ENCODE results near the gene ODF4. TPM values are rescaled to one million over a fixed set of nuclear protein-coding genes. Genes with fewer than 3 reads are reported as not detected.

Gene ODF4
- total RNA-seq, 1 donor from 2014 or later = not detected

DNA sequence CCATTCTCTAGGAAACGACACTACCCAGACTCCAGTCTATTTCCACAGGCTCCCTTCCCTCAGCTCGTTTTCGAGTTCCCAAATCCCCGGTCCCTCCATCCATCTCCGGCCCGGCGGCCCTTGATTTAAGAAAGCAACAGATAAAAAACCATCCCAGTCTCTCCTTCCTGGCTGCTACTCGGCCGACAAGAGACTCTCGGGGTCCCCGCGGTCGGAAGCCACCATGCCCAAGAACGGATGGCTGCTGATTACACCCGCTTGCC, 43.2 kb downstream of the ODF4 start:
- H3K4me3 ChIP-seq (ENCODE audit: low read depth, low read length) = peak overlapping the region; percentile 77
- DNase-seq (ENCODE audit: low read depth) = no peak
- H3K36me3 ChIP-seq (ENCODE audit: control insufficient read depth, insufficient read depth, low read length) = peaks cover 3% of the 10 kb centered on the region
- no peak for TF ChIP-seq CTCF (IDR thresholded peaks at IDR 0.05; ENCODE audit: insufficient read depth, low read length, poor library complexity, severe bottlenecking)
- no peaks in the 10 kb centered on the region for H3K27me3 ChIP-seq (ENCODE audit: control insufficient read depth, insufficient read depth, low read length)

- peak; percentile 91 for DNase-seq (ENCODE audit: low read depth)
- Histone ChIP-seq H3K36me3 (ENCODE audit: control insufficient read depth, insufficient read depth, low read length) (peaks cover 1% of the 10 kb centered on the region), H3K27me3 (ENCODE audit: control insufficient read depth, insufficient read depth, low read length) (no peaks in the 10 kb centered on the region), H3K4me3 (ENCODE audit: low read depth, low read length) (peak within 1 kb of the TSS; percentile 77)
- TF ChIP-seq CTCF (IDR thresholded peaks at IDR 0.05; ENCODE audit: insufficient read depth, low read length, poor library complexity, severe bottlenecking) = peak; percentile 91
Measured at GRCh38 chr17:8383143-8383822, 43.6 kb downstream of the ODF4 start, which contains the start of gene RPL26. Gene RPL26, minus strand, starts transcription at chr17:8383193. Its CDS starts 883 bp downstream, at chr17:8382310.

- no peak for TF ChIP-seq CTCF (IDR thresholded peaks at IDR 0.05; ENCODE audit: insufficient read depth, low read length, poor library complexity, severe bottlenecking)
- Histone ChIP-seq H3K4me3 (ENCODE audit: low read depth, low read length) (no peak overlapping the region), H3K36me3 (ENCODE audit: control insufficient read depth, insufficient read depth, low read length) (peaks cover 1% of the 10 kb centered on the region), H3K27me3 (ENCODE audit: control insufficient read depth, insufficient read depth, low read length) (no peaks in the 10 kb centered on the region)
- peak; percentile 89 for DNase-seq (ENCODE audit: low read depth)
Measured at GRCh38 chr17:8384801-8385378, 45.2 kb downstream of the ODF4 start.

DNA sequence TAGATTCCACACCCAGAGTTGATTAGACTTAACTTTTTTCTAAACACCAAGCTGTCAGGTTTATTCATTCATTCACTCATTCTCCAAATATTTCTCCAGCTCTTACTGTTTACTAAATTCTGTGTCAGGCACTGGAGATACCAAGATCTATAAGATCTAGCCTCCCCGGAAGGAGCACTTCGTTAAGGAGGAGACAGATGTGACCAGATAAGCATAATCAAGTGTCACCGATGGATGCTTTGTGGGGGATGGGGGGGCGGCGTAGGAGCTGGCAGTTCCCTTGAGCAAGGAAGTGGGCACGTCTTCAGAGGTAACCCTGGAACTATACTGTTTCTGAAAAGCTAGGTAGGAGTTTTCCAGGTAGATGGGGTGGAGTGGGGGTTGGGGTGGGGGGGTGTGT, 47.2 kb downstream of the ODF4 start:
- DNase-seq (ENCODE audit: low read depth) = no peak
- Histone ChIP-seq H3K27me3 (ENCODE audit: control insufficient read depth, insufficient read depth, low read length) (no peaks in the 10 kb centered on the region), H3K36me3 (ENCODE audit: control insufficient read depth, insufficient read depth, low read length) (no peaks in the 10 kb centered on the region), H3K4me3 (ENCODE audit: low read depth, low read length) (no peak overlapping the region)
- no peak for TF ChIP-seq CTCF (IDR thresholded peaks at IDR 0.05; ENCODE audit: insufficient read depth, low read length, poor library complexity, severe bottlenecking)

- no peak for TF ChIP-seq CTCF (IDR thresholded peaks at IDR 0.05; ENCODE audit: insufficient read depth, low read length, poor library complexity, severe bottlenecking)
- DNase-seq (ENCODE audit: low read depth) = no peak
- Histone ChIP-seq H3K4me3 (ENCODE audit: low read depth, low read length) (no peak overlapping the region), H3K36me3 (ENCODE audit: control insufficient read depth, insufficient read depth, low read length) (no peaks in the 10 kb centered on the region), H3K27me3 (ENCODE audit: control insufficient read depth, insufficient read depth, low read length) (no peaks in the 10 kb centered on the region)
Measured at GRCh38 chr17:8387914-8388651, 48.4 kb downstream of the ODF4 start.
